Measurements from ENCODE around the gene KCNK17. TPM values are rescaled to one million over a fixed set of nuclear protein-coding genes. Genes with fewer than 3 reads are reported as not detected.

KCNK17 gene
- total RNA-seq, 1 experiment from 2014 or later = not detected

- no peak for DNase-seq (ENCODE audit: low read depth)
Measured at GRCh38 chr6:39269961-39270360, 44.3 kb downstream of the KCNK17 start.

GRCh38 chr6:39268721-39269120 lies 45.5 kb downstream of the KCNK17 start:
- DNase-seq (ENCODE audit: low read depth) = no peak

GRCh38 chr6:39268171-39268570 lies 46.0 kb downstream of the KCNK17 start:
- DNase-seq (ENCODE audit: low read depth) = no peak

GRCh38 chr6:39266782-39267355 lies 47.4 kb downstream of the KCNK17 start:
- no peak for DNase-seq (ENCODE audit: low read depth)

GRCh38 chr6:39266375-39266774 lies 47.8 kb downstream of the KCNK17 start:
- no peak for DNase-seq (ENCODE audit: low read depth)

GRCh38 chr6:39263303-39264037 lies 50.7 kb downstream of the KCNK17 start:
- no peak for DNase-seq (ENCODE audit: low read depth)

GRCh38 chr6:39261751-39262150 lies 52.5 kb downstream of the KCNK17 start:
- no peak for DNase-seq (ENCODE audit: low read depth)

- DNase-seq (ENCODE audit: low read depth) = no peak
Measured at GRCh38 chr6:39260953-39261352, 53.3 kb downstream of the KCNK17 start.

GRCh38 chr6:39260456-39260855 lies 53.8 kb downstream of the KCNK17 start:
- DNase-seq (ENCODE audit: low read depth) = no peak

- DNase-seq (ENCODE audit: low read depth) = no peak
Measured at GRCh38 chr6:39256294-39256940, 57.8 kb downstream of the KCNK17 start.

GRCh38 chr6:39254999-39255535 lies 59.2 kb downstream of the KCNK17 start:
- DNase-seq (ENCODE audit: low read depth) = no peak

- no peak for DNase-seq (ENCODE audit: low read depth)
Measured at GRCh38 chr6:39251406-39251805, 62.8 kb downstream of the KCNK17 start.

GRCh38 chr6:39250507-39250906 lies 63.7 kb downstream of the KCNK17 start:
- DNase-seq (ENCODE audit: low read depth) = no peak

- no peak for DNase-seq (ENCODE audit: low read depth)
Measured at GRCh38 chr6:39249278-39249677, 64.9 kb downstream of the KCNK17 start.

Other genes with a start within 250 kb of the KCNK17 start
- gene SAYSD1, start 199.2 kb downstream of the KCNK17 start, total RNA-seq (2014; rRNA removed) = 13.9 and 15.8 TPM in 2 replicates
- gene KCNK5, start 84.9 kb downstream of the KCNK17 start, total RNA-seq (2014; rRNA removed) = not detected in 2 replicates
- not detected in 2 replicates for gene KCNK16, start 8.3 kb upstream of the KCNK17 start, total RNA-seq (2014; rRNA removed)

All from LHCN-M2 (cell line).